LNCaP clone FGC (cell line): ENCODE results near the gene HIPK2.

Experiments
- DNase-seq: peaks from one replicate; pipeline ENCODE4 v3.0.0-alpha.2; 2011; ENCODE audit warnings: low read depth
- H3K4me3 ChIP-seq: 2 replicates; pipeline ENCODE4 v1.5.1; 2011; ENCODE audit warnings: mild to moderate bottlenecking, low read depth, low read length, control low read depth
- TF ChIP-seq, protein P1 (sequence below): IDR thresholded peaks from 2 replicates; pipeline ENCODE4 v1.5.1; 2012; ENCODE audit warnings: mild to moderate bottlenecking; ENCODE audit not compliant: control insufficient read depth, insufficient read depth; ENCODE audit errors: extremely low read depth

The HIPK2 gene

DNA sequence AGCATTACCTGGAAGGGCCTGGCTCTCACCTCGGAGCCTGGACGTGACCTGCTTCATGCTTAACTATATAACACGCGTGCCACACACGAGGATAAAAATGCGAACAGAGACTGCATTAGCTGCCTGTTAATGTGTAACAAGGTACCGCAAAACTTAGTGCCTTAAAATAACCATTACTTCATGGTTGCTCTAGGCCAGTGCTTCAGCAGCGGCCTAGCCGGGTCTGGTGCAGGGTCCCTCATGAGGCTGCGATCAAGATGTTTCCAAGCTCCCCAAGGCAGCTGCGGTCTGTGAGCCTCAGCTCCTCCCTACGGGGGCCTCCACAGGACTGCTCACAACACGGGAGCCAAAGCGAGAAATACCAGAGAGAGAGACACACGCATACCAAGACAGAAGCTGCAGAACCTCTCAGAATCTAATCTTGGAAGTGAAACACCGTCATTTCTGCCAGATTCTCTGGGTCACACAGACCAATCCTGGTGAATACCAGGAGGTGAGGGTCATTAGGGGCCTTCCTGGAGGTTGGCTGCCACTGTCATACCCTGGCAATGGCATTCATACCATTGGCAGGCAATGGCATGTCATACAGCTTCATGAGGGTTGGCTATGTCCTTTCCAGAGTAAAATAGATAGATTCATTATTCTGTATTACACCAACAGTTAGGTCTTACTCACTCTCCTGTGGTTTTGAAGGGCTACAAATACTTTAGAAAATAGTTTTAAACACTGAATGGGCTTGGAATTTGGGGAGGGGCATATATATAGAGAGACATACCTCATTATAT lies 94.5 kb downstream of the HIPK2 start:
- H3K4me3 ChIP-seq = no peak overlapping the region
- TF ChIP-seq, protein P1, sequence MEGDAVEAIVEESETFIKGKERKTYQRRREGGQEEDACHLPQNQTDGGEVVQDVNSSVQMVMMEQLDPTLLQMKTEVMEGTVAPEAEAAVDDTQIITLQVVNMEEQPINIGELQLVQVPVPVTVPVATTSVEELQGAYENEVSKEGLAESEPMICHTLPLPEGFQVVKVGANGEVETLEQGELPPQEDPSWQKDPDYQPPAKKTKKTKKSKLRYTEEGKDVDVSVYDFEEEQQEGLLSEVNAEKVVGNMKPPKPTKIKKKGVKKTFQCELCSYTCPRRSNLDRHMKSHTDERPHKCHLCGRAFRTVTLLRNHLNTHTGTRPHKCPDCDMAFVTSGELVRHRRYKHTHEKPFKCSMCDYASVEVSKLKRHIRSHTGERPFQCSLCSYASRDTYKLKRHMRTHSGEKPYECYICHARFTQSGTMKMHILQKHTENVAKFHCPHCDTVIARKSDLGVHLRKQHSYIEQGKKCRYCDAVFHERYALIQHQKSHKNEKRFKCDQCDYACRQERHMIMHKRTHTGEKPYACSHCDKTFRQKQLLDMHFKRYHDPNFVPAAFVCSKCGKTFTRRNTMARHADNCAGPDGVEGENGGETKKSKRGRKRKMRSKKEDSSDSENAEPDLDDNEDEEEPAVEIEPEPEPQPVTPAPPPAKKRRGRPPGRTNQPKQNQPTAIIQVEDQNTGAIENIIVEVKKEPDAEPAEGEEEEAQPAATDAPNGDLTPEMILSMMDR = no peak
- no peak for DNase-seq

DNA sequence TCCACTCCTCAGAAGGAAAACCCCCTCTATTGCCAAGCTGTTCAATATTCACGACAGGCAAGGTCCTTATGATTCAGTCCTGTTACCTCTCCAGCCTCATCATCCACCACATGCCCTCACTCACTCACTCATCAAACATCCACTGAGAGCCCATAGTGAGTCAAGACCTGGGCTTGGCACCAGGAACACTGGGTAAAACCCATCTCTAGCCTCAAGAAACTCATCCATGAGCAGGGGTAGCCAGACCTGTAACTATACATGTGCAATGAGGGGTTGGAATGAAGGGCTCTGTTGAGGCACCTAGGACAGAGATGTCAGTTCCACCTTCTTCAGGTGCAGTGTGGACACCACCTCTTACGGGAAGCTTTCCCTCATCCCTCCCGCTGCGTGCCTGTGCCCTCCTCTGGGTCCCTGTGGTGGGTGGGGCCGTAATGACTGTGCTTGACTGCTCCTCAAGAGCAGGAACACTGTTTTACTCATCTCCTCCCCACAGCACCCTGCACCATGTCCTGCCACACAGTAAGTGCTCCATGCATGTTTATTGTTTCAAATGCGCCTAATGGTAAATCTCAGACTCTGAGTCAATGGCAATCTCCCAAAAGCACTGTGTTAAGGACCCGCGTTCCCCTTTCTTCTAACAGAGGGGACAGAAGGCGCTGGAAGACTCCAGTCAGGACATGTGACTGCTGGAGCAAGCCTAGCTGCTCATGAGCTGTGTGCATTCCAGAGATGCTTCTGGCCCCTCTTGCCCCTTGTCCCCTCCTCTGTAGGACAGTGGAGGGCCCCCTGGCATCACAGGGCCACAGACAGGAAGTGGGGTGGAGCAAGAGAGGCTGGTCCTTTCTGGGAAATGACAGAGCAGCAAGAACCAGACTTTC lies 95.4 kb downstream of the HIPK2 start:
- no peak overlapping the region for H3K4me3 ChIP-seq

DNA sequence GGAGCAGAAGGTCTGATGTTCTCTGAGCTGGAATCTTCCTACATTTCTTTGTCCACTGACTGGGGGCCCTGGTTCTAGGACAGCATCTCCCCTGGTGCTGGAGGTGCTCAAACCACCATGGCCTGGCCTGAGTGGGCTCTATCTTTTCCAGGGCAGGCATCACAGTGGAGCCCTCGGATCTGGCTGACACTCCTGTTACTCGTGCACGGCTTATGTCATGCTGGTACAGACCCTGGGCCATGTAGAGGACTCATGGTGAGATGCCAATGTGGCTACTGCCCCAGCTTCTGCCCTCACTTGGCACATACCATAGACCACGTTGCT lies 96.0 kb downstream of the HIPK2 start:
- no peak overlapping the region for H3K4me3 ChIP-seq
- TF ChIP-seq, protein P1 = no peak
- DNase-seq = no peak

More for the DNA sequence above, 95.4 kb downstream of the HIPK2 start:
- DNase-seq = no peak
- TF ChIP-seq, protein P1 = no peak

DNA sequence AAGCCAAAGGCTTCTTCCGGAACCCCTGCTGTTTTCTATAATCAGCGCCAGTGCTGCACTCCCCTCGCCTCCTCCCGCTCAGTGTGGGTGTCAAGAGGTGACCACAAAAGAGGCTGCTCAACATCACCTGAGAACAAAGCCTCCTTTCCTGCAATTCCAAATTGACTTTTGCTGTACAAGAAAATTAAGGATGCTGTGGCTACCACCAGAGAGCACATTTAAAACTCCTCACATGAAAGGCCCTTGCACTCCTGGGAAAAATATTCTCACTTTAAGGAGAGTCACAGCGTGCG lies 96.4 kb downstream of the HIPK2 start:
- TF ChIP-seq, protein P1 = no peak
- no peak overlapping the region for H3K4me3 ChIP-seq
- no peak for DNase-seq

DNA sequence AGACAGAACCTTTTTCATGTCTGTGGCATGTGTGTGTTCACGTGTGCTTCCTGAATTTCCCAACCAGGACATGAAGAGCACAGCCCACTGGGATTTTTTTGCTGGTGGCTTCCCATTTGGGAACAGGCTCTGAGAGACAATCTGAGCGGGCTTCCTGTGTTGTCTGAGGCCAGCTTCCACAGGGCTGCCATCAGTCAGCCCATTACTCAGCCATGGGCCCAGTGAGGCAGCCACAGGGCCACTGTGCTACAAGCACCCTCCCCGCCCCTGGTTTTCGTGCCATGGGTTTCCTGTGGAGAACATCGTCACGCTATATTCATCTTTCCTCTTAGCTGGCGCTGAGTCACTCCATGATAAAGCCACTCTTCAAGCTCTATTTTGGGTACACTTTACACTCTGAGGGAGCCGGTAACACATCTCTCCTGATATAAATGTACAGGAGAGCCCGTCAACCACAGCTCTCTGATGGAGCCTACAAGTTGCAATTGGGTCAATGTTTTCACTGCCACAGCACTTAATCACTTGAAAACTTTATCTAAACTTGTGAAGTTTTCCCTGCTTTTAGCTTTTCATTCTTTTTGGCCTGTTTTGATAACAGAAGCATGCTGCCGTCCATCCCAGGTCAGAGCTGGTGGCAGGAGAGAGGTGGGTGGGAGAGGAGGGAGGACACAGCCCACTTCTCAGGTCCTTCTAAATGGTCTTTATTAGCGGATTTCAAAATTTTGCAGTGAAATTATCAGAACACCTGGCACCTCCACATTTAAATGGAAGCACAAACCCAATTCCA lies 96.9 kb downstream of the HIPK2 start:
- no peak overlapping the region for H3K4me3 ChIP-seq
- no peak for DNase-seq
- TF ChIP-seq, protein P1 = no peak

DNA sequence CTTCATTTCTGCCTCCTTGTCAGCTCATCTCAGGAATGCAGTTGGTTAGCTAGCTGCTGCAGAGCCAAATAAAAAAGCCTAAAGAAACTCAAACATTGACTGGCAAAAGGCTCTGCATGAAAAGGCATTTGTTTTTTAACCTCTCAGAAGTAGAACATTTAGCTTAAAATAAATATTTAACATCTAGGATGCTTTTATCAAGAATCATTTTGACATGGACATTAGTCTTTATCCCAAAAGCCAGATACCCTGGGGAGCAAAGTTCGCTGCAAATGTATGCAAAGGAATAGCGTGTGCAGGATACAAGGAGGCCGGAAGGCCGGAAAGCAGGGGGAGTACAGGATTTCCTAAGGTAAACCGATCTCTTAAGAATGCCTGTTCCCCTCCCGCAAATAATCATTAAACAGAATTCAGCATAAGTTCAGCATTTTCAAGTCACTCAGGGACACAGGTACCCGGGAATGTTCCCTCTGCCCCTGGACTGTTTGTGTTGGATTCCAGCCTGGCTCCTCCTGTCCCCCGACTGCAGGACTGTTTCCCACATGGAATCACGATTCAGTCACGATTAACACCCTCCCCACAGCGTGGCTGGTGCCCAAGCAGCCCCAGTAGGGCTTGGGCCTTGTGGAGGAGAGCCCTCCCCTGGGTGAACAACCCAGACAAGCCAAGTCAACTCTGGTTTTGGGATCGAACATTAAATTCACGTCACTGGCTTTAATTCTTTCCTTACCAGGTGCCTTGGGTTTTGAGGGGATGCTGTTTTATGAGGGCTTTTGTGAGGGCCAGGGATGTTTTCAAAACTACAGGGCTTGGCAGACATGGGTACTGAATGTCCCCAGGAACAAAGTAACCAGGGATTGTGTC lies 97.8 kb downstream of the HIPK2 start:
- no peak overlapping the region for H3K4me3 ChIP-seq
- TF ChIP-seq, protein P1 = no peak
- peak; percentile 41 for DNase-seq
